GM12891 (cell line): ENCODE results near the gene MYLK3.
"Not testable (repeated sequence)": the region's sequence is repeated elsewhere in the genome, so short reads cannot be mapped to it uniquely, and the experiment has no call there.

Experiments used
- DNase-seq: peaks from one replicate; pipeline ENCODE4 v3.0.0; 2011; ENCODE audit warnings: low spot score; ENCODE audit not compliant: insufficient read length
- FAIRE-seq: peaks from 2 replicates; lab custom pipeline; 2011; peaks lifted over from hg19 to GRCh38; lab: Jason Lieb, UNC
- PAX5 ChIP-seq: IDR thresholded peaks from 2 replicates; pipeline ENCODE4 v1.6.1; 2011; ENCODE audit warnings: low read length, moderate library complexity, mild to moderate bottlenecking; ENCODE audit not compliant: insufficient read depth, severe bottlenecking
- POLR2A ChIP-seq: IDR thresholded peaks from 2 replicates; pipeline ENCODE4 v1.6.1; 2011; ENCODE audit warnings: low read depth, low read length, control low read depth
- POLR2AphosphoS5 ChIP-seq: IDR thresholded peaks from 2 replicates; pipeline ENCODE4 v1.6.1; 2011; ENCODE audit warnings: low read depth, low read length, control low read depth
- POU2F2 ChIP-seq: IDR thresholded peaks from 2 replicates; pipeline ENCODE4 v1.6.1; 2011; ENCODE audit warnings: low read depth, mild to moderate bottlenecking, control low read depth, low read length, moderate library complexity
- SPI1 ChIP-seq: IDR thresholded peaks from 2 replicates; pipeline ENCODE4 v1.6.1; 2011; ENCODE audit warnings: low read depth, low read length, control low read depth
- TAF1 ChIP-seq: IDR thresholded peaks from 2 replicates; pipeline ENCODE4 v1.6.1; 2011; ENCODE audit warnings: low read depth, low read length, control low read depth

MYLK3 gene

GRCh38 chr16:46687486-46687885 lies 60.7 kb downstream of the MYLK3 start:
- TF ChIP-seq POLR2AphosphoS5, result no peak
- TF ChIP-seq POLR2A, result no peak
- TF ChIP-seq SPI1, result no peak
- no peak for TF ChIP-seq POU2F2
- no peak for TF ChIP-seq PAX5
- TF ChIP-seq TAF1, result no peak
- DNase-seq, result no peak
- FAIRE-seq, result no peak

GRCh38 chr16:46686815-46687473 lies 61.2 kb downstream of the MYLK3 start:
- TF ChIP-seq POLR2A (no peak), TAF1 (no peak), PAX5 (no peak), POLR2AphosphoS5 (no peak), POU2F2 (no peak), SPI1 (no peak)
- DNase-seq (no peak), FAIRE-seq (no peak)

GRCh38 chr16:46681867-46682266 lies 66.3 kb downstream of the MYLK3 start:
- FAIRE-seq, DNase-seq: not testable (repeated sequence)

GRCh38 chr16:46677943-46678342 lies 70.2 kb downstream of the MYLK3 start:
- DNase-seq, FAIRE-seq: not testable (repeated sequence)

GRCh38 chr16:46673320-46674013 lies 74.7 kb downstream of the MYLK3 start:
- FAIRE-seq (peak; percentile 78), DNase-seq (no peak)
- TF ChIP-seq POU2F2, result no peak
- peak; percentile 50 for TF ChIP-seq SPI1
- no peak for TF ChIP-seq POLR2AphosphoS5
- TF ChIP-seq POLR2A, result no peak
- TF ChIP-seq PAX5, result no peak
- no peak for TF ChIP-seq TAF1

- TF ChIP-seq TAF1 (no peak), POLR2AphosphoS5 (no peak), PAX5 (no peak), SPI1 (no peak), POU2F2 (no peak), POLR2A (no peak)
- DNase-seq (no peak), FAIRE-seq (peak; percentile 33)
These were observed 86.0 kb downstream of the MYLK3 start for GRCh38 chr16:46662123-46662522.

GRCh38 chr16:46658925-46659324 lies 89.2 kb downstream of the MYLK3 start:
- FAIRE-seq (peak; percentile 85), DNase-seq (peak; percentile 38)
- peak; percentile 96 for TF ChIP-seq SPI1
- no peak for TF ChIP-seq POU2F2
- no peak for TF ChIP-seq POLR2A
- no peak for TF ChIP-seq POLR2AphosphoS5
- no peak for TF ChIP-seq TAF1
- peak; percentile 41 for TF ChIP-seq PAX5
